HepG2 (cell line): ENCODE measurements around the gene TACR3.

Experiments used
- CBX5 ChIP-seq: sonication (generic); formaldehyde crosslinking; IDR thresholded peaks from 2 replicates; pipeline ENCODE4 v1.4.0; 2020; ENCODE audit warnings: missing genetic modification reagents, borderline replicate concordance
- ELF1 ChIP-seq: sonication (generic); formaldehyde crosslinking; IDR thresholded peaks from 2 replicates; pipeline ENCODE4 v1.4.0; 2020; ENCODE audit warnings: missing genetic modification reagents
- HMG20A ChIP-seq: IDR thresholded peaks from 2 replicates; pipeline ENCODE4 v1.6.1; 2016; ENCODE audit warnings: borderline replicate concordance
- JARID2 ChIP-seq: sonication (generic); formaldehyde crosslinking; IDR thresholded peaks from 2 replicates; pipeline ENCODE4 v1.8.1; 2023; ENCODE audit warnings: missing genetic modification reagents, inconsistent platforms; ENCODE audit not compliant: insufficient replicate concordance
- KDM1A ChIP-seq: IDR thresholded peaks from 2 replicates; pipeline ENCODE4 v1.6.1; 2016; ENCODE audit warnings: missing compliant biosample characterization
- NR3C1 ChIP-seq: sonication (generic); formaldehyde crosslinking; IDR thresholded peaks from 2 replicates; pipeline ENCODE4 v1.4.0; 2020; ENCODE audit warnings: missing genetic modification reagents
- POLR2AphosphoS5 ChIP-seq: IDR thresholded peaks from 2 replicates; pipeline ENCODE4 v1.6.1; 2012; ENCODE audit warnings: low read depth, low read length
- TBX3 ChIP-seq: fragments of 450-650 bp; IDR thresholded peaks from 2 replicates; pipeline ENCODE4 v1.6.1; 2017; ENCODE audit warnings: antibody characterized with exemption, mild to moderate bottlenecking, inconsistent platforms, borderline replicate concordance
- ZBTB33 ChIP-seq: sonication (generic); formaldehyde crosslinking; IDR thresholded peaks from 2 replicates; pipeline ENCODE4 v1.4.0; 2020; ENCODE audit warnings: missing genetic modification reagents
- ZNF224 ChIP-seq: sonication (generic); formaldehyde crosslinking; IDR thresholded peaks from 2 replicates; pipeline ENCODE4 v1.5.0; 2020; ENCODE audit warnings: mild to moderate bottlenecking, missing genetic modification reagents
- ZSCAN21 ChIP-seq: sonication (generic); formaldehyde crosslinking; IDR thresholded peaks from 2 replicates; pipeline ENCODE4 v1.8.0; 2022; ENCODE audit warnings: mild to moderate bottlenecking, missing genetic modification reagents, moderate library complexity, borderline replicate concordance
- TF ChIP-seq, protein P1 (sequence below): sonication (generic); formaldehyde crosslinking; IDR thresholded peaks from 2 replicates; pipeline ENCODE4 v1.5.0; 2020; ENCODE audit warnings: mild to moderate bottlenecking, missing genetic modification reagents

GRCh38 chr4:103721251-103721650, 1.5 kb upstream of the TACR3 start:
- no peak for TF ChIP-seq ZSCAN21 (CRISPR knock-in tag)
- TF ChIP-seq KDM1A, result no peak
- no peak for TF ChIP-seq NR3C1 (CRISPR knock-in tag)
- TF ChIP-seq, protein P1, sequence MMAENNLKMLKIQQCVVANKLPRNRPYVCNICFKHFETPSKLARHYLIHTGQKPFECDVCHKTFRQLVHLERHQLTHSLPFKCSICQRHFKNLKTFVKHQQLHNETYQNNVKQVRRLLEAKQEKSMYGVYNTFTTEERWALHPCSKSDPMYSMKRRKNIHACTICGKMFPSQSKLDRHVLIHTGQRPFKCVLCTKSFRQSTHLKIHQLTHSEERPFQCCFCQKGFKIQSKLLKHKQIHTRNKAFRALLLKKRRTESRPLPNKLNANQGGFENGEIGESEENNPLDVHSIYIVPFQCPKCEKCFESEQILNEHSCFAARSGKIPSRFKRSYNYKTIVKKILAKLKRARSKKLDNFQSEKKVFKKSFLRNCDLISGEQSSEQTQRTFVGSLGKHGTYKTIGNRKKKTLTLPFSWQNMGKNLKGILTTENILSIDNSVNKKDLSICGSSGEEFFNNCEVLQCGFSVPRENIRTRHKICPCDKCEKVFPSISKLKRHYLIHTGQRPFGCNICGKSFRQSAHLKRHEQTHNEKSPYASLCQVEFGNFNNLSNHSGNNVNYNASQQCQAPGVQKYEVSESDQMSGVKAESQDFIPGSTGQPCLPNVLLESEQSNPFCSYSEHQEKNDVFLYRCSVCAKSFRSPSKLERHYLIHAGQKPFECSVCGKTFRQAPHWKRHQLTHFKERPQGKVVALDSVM (CRISPR knock-in tag), result no peak
- TF ChIP-seq HMG20A (CRISPR knock-in tag), result no peak
- no peak for TF ChIP-seq JARID2 (CRISPR knock-in tag)
- no peak for TF ChIP-seq POLR2AphosphoS5
- no peak for TF ChIP-seq ZBTB33
- TF ChIP-seq TBX3, result no peak
- no peak for TF ChIP-seq CBX5 (CRISPR knock-in tag)
- no peak for TF ChIP-seq ELF1 (CRISPR knock-in tag)
- TF ChIP-seq ZNF224, result no peak
